GM12878 (cell line): Measurements from ENCODE around the gene RACK1. TPM values are rescaled to one million over a fixed set of nuclear protein-coding genes. Genes with fewer than 3 reads are reported as not detected.

Experiments
- DPF2 ChIP-seq: fragments of 450-650 bp; IDR thresholded peaks from 2 replicates; pipeline ENCODE4 v1.6.1; 2017; ENCODE audit warnings: mild to moderate bottlenecking
- GATAD2B ChIP-seq: fragments of 450-650 bp; conservative IDR thresholded peaks from 2 replicates; pipeline ENCODE4 v1.6.1; 2017; ENCODE audit warnings: low read depth, mild to moderate bottlenecking, moderate library complexity
- IKZF1 ChIP-seq: fragments of 450-650 bp; conservative IDR thresholded peaks from 2 replicates; pipeline ENCODE4 v1.6.1; 2017; ENCODE audit warnings: antibody characterized with exemption, mild to moderate bottlenecking
- MTA2 ChIP-seq: fragments of 450-650 bp; IDR thresholded peaks from 2 replicates; pipeline ENCODE4 v1.6.1; 2016; ENCODE audit warnings: low read depth, mild to moderate bottlenecking, moderate library complexity
- NR2F1 ChIP-seq: fragments of 450-650 bp; conservative IDR thresholded peaks from 2 replicates; pipeline ENCODE4 v1.6.1; 2017; ENCODE audit warnings: mild to moderate bottlenecking
- PAX5 ChIP-seq: IDR thresholded peaks from 2 replicates; pipeline ENCODE4 v1.6.1; 2011; ENCODE audit warnings: low read depth, low read length, borderline replicate concordance
- RUNX3 ChIP-seq: IDR thresholded peaks from 2 replicates; pipeline ENCODE4 v1.6.1; 2012; ENCODE audit warnings: low read length, inconsistent platforms
- TBL1XR1 ChIP-seq: IDR thresholded peaks from 2 replicates; pipeline ENCODE4 v1.6.1; 2012; ENCODE audit warnings: low read depth, low read length, improper control_type of control experiment
- polyA plus RNA-seq, 11 experiments: library from polyadenylated mRNA; depleted of rRNA in 4 of 11; unstranded in 6 of 11; stranded (reverse) in 5 of 11; fragments of >200 nt; fragmentation: Nextera tagmentation in 4 of 11; fragmentation: Illumina TruSeq in 1 of 11; extraction: Ambion mirVana in 4 of 11; extraction: Trizol in 1 of 11; gene quantifications; 1 replicate in 1 of 11; 2 replicates in 10 of 11; pipeline versions ENCODE4 v1.2.1 to v1.2.3, GENCODE V29; 2011 to 2016; ENCODE audit warnings: inconsistent platforms in 2 of 11, missing spikeins in 2 of 11, low read depth in 1 of 11
- total RNA-seq, 4 experiments: library from RNA; depleted of rRNA in 3 of 4; stranded (reverse); fragments of >200 nt in 3 of 4; fragmentation: Illumina TruSeq in 1 of 4; extraction: Trizol in 1 of 4; gene quantifications; 2 replicates each; pipeline versions ENCODE4 v1.2.1 to v1.2.3, GENCODE V29; 2013 to 2021
- TF ChIP-seq, protein P1 (sequence below): fragments of 450-650 bp; IDR thresholded peaks from 2 replicates; pipeline ENCODE4 v1.6.1; 2017; ENCODE audit warnings: mild to moderate bottlenecking

RACK1 gene
- total and polyA plus RNA-seq, 10 of the 15 experiments (the other 5 are each of a cell fraction or from before 2014, with no cell fraction given), result 1,365 to 6,584 (median 4,167) TPM

DNA sequence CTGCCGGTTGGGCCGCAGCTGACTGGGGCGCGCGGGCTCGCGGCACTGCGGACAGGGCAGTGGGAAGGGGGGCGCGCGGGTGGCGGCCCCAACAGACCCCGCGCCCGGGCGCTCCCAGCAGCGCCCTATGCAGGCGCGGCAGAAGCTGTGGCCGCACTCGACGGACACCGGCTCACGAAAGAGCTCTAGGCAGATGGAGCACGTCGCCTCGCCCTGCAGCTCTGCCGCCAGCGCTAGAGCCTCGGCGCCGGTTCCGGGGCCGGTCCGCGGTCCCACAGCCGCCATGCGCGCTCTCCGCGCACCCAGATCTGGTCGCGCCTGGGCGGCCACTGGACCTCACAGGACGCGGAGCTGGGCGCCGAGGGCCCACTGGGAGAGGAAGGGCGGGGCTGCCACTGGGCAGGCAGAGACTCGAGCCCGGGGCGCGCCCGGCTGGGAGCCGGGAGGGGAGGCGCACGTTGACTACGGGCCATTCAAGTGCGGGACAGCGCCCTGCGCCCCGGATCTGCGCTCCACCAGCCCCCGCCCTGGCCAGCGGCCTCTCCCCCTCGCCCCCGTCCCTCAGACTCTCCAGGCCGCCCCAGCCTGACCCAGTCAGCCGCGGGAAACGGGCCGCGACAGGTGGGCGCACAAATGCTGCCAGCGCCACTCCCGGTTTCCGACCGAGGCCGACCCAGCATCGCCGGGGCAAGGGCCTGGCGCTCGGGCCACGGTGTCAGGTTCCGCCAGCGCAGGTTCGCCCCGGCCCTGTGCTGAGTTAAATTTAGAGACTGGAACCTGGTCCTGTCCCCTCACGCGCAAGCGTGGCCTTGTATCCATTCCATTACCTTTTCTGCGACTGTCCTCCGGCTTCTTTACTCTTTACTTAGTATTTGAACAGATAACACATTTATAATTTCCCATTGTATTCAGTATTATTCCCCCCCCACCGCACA, 38.6 kb downstream of the RACK1 start, which contains the start of gene TRIM7 (continued):
- TF ChIP-seq, protein P1, sequence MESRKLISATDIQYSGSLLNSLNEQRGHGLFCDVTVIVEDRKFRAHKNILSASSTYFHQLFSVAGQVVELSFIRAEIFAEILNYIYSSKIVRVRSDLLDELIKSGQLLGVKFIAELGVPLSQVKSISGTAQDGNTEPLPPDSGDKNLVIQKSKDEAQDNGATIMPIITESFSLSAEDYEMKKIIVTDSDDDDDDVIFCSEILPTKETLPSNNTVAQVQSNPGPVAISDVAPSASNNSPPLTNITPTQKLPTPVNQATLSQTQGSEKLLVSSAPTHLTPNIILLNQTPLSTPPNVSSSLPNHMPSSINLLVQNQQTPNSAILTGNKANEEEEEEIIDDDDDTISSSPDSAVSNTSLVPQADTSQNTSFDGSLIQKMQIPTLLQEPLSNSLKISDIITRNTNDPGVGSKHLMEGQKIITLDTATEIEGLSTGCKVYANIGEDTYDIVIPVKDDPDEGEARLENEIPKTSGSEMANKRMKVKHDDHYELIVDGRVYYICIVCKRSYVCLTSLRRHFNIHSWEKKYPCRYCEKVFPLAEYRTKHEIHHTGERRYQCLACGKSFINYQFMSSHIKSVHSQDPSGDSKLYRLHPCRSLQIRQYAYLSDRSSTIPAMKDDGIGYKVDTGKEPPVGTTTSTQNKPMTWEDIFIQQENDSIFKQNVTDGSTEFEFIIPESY, result no peak
- 0 out of 2 replicates have a peak, but pooled peaks have one; percentile 35 for TF ChIP-seq NR2F1
- no peak for TF ChIP-seq RUNX3
- TF ChIP-seq PAX5, result no peak
- TF ChIP-seq GATAD2B, result 0 out of 2 replicates have a peak, but pooled peaks have one; percentile 48
- TF ChIP-seq TBL1XR1, result no peak
- TF ChIP-seq MTA2, result no peak
- peak; percentile 67 for TF ChIP-seq IKZF1
- TF ChIP-seq DPF2, result peak; percentile 32; the same call in 1 of the 2 replicates
